Stimulated activated CD8-positive, alpha-beta memory T cell treated with anti-CD3 and anti-CD28 coated beads, Interleukin-12 subunit alpha, Interleukin-12 subunit beta, amount 100 ng/mL, for 24 hours (primary cell): ENCODE results near the gene TENT5C.

Experiments used
- DNase-seq: peaks from one replicate; pipeline ENCODE4 v3.0.0-alpha.2; 2020; ENCODE audit errors: extremely low read depth

TENT5C gene

GRCh38 chr1:117636637-117637425 is 31.0 kb downstream of the TENT5C start:
- DNase-seq: no peak

- no peak for DNase-seq
Observed at GRCh38 chr1:117638141-117638540, 32.3 kb downstream of the TENT5C start.

- no peak for DNase-seq
Observed at GRCh38 chr1:117638759-117639158, 32.9 kb downstream of the TENT5C start.

- DNase-seq: no peak
Observed at GRCh38 chr1:117639741-117640140, 33.9 kb downstream of the TENT5C start.

GRCh38 chr1:117641536-117641935 is 35.7 kb downstream of the TENT5C start:
- no peak for DNase-seq

GRCh38 chr1:117642963-117643362 is 37.1 kb downstream of the TENT5C start:
- no peak for DNase-seq

GRCh38 chr1:117643601-117644000 is 37.8 kb downstream of the TENT5C start:
- no peak for DNase-seq

GRCh38 chr1:117644696-117645311 is 39.0 kb downstream of the TENT5C start:
- no peak for DNase-seq

- no peak for DNase-seq
Observed at GRCh38 chr1:117645343-117645742, 39.5 kb downstream of the TENT5C start.

- DNase-seq: no peak
Observed at GRCh38 chr1:117646007-117646811, 40.4 kb downstream of the TENT5C start.

GRCh38 chr1:117646956-117647355 is 41.1 kb downstream of the TENT5C start:
- DNase-seq: no peak

GRCh38 chr1:117648015-117648414 is 42.2 kb downstream of the TENT5C start:
- no peak for DNase-seq

GRCh38 chr1:117650840-117651568 is 45.2 kb downstream of the TENT5C start:
- DNase-seq: no peak

- DNase-seq: no peak
Observed at GRCh38 chr1:117651616-117652015, 45.8 kb downstream of the TENT5C start.

GRCh38 chr1:117652421-117652820 is 46.6 kb downstream of the TENT5C start:
- no peak for DNase-seq

GRCh38 chr1:117653195-117653594 is 47.3 kb downstream of the TENT5C start:
- no peak for DNase-seq

- no peak for DNase-seq
Observed at GRCh38 chr1:117653732-117654492, 48.1 kb downstream of the TENT5C start.

GRCh38 chr1:117654493-117655219 is 48.8 kb downstream of the TENT5C start:
- DNase-seq: no peak

- DNase-seq: no peak
Observed at GRCh38 chr1:117655220-117655577, 49.4 kb downstream of the TENT5C start.

- DNase-seq: peak; percentile 49
Observed at GRCh38 chr1:117656202-117656641, 50.4 kb downstream of the TENT5C start.
